Hematopoietic multipotent progenitor cell treated with erythropoietin and hydrocortisone succinate and interleukin-3 and kit ligand, for 6 days (in vitro differentiated cells): ENCODE results near the gene WDR89.
A peak's percentile ranks its signal among the peaks of the same experiment; 100 is the strongest.
"Not testable (repeated sequence)": the region's sequence is repeated elsewhere in the genome, so short reads cannot be mapped to it uniquely, and the experiment has no call there.

Experiments used
- DNase-seq: peaks from one replicate; pipeline ENCODE4 v3.0.0-alpha.2; 2015

Gene WDR89

GRCh38 chr14:63641473-63642228 is at the start of gene WDR89:
Gene WDR89, minus strand, starts transcription at chr14:63641871. Its CDS starts 41,929 bp downstream, at chr14:63599942.
- peak; percentile 99 for DNase-seq

- DNase-seq = no peak
Measured at GRCh38 chr14:63689132-63689531, 47.5 kb upstream of the WDR89 start.

- DNase-seq = no peak
Measured at GRCh38 chr14:63686926-63687325, 45.3 kb upstream of the WDR89 start.

GRCh38 chr14:63685401-63685800 is 43.7 kb upstream of the WDR89 start:
- DNase-seq = no peak

- DNase-seq = no peak
Measured at GRCh38 chr14:63682727-63683593, 41.3 kb upstream of the WDR89 start.

- no peak for DNase-seq
Measured at GRCh38 chr14:63678536-63678935, 36.9 kb upstream of the WDR89 start.

GRCh38 chr14:63677891-63678379 is 36.3 kb upstream of the WDR89 start:
- DNase-seq = peak; percentile 61

- no peak for DNase-seq
Measured at GRCh38 chr14:63676615-63677014, 34.9 kb upstream of the WDR89 start.

GRCh38 chr14:63673886-63674497 is 32.3 kb upstream of the WDR89 start:
- no peak for DNase-seq

GRCh38 chr14:63673255-63673654 is 31.6 kb upstream of the WDR89 start:
- no peak for DNase-seq

- no peak for DNase-seq
Measured at GRCh38 chr14:63672417-63673180, 30.9 kb upstream of the WDR89 start.

GRCh38 chr14:63671987-63672386 is 30.3 kb upstream of the WDR89 start:
- no peak for DNase-seq

GRCh38 chr14:63670692-63671091 is 29.0 kb upstream of the WDR89 start:
- DNase-seq = no peak

- DNase-seq = peak; percentile 75
Measured at GRCh38 chr14:63666335-63666734, 24.7 kb upstream of the WDR89 start.

GRCh38 chr14:63663428-63664341 is 22.0 kb upstream of the WDR89 start:
- DNase-seq = peak; percentile 24

- no peak for DNase-seq
Measured at GRCh38 chr14:63662776-63663175, 21.1 kb upstream of the WDR89 start.

GRCh38 chr14:63661881-63662280 is 20.2 kb upstream of the WDR89 start:
- not testable (repeated sequence) for DNase-seq

- no peak for DNase-seq
Measured at GRCh38 chr14:63659726-63660125, 18.1 kb upstream of the WDR89 start.

- DNase-seq = no peak
Measured at GRCh38 chr14:63656194-63656593, 14.5 kb upstream of the WDR89 start.

- DNase-seq = no peak
Measured at GRCh38 chr14:63654936-63655335, 13.3 kb upstream of the WDR89 start.

- no peak for DNase-seq
Measured at GRCh38 chr14:63654346-63654745, 12.7 kb upstream of the WDR89 start.

- DNase-seq = no peak
Measured at GRCh38 chr14:63652406-63652805, 10.7 kb upstream of the WDR89 start.
